Nephron (organoid): ENCODE data around the gene TEX48.
A peak's percentile ranks its signal among the peaks of the same experiment; 100 is the strongest.

Source experiments
- H3K27ac Mint-ChIP-seq, 3 experiments: 2 replicates each; pipeline ENCODE4 v1.8.0; 2020; ENCODE audit warnings: mixed read lengths in 3 of 3, mild to moderate bottlenecking in 2 of 3, moderate library complexity in 1 of 3
- H3K27me3 Mint-ChIP-seq: 2 replicates; pipeline ENCODE4 v1.8.0; 2021; ENCODE audit warnings: low read depth, mild to moderate bottlenecking, moderate library complexity, mixed read lengths
- H3K36me3 Mint-ChIP-seq: 2 replicates; pipeline ENCODE4 v1.8.0; 2020; ENCODE audit warnings: low read depth, mixed read lengths
- H3K4me1 Mint-ChIP-seq: 2 replicates; pipeline ENCODE4 v1.8.0; 2020; ENCODE audit warnings: mixed read lengths
- H3K4me3 Mint-ChIP-seq, 3 experiments: 2 replicates each; pipeline ENCODE4 v1.8.0; 2020; ENCODE audit warnings: mild to moderate bottlenecking in 3 of 3, mixed read lengths in 3 of 3, moderate library complexity in 2 of 3
- H3K9me3 Mint-ChIP-seq: 2 replicates; pipeline ENCODE4 v1.8.0; 2020; ENCODE audit warnings: mixed read lengths
- TF ChIP-seq, protein P1 (sequence below), 3 experiments: fragments of 200-600 bp; sonication (generic); IDR thresholded peaks; one replicate each; pipeline ENCODE4 v1.5.0; 2021; ENCODE audit warnings: antibody characterized with exemption in 3 of 3; ENCODE audit not compliant: unreplicated experiment in 3 of 3

Gene TEX48

DNA sequence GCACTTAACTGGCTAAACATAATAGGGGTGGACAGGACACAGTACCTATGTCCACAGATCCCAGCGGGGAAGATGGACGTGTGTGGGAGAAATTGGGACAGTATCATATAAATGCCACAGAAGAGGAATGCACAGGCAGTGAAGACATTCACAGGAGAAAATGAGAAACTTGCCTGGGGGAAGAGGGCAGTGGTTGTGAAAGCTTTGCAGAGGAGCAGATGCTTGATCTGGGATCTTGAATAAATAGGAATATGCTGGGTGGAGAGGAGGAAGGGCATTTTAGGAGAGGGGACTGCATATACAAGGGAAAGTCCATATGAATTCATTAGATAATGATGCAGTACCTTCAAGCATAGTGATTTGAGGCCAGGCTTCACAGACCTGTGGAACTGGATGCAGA is 57.3 kb downstream of the TEX48 start:
- TF ChIP-seq, protein P1, sequence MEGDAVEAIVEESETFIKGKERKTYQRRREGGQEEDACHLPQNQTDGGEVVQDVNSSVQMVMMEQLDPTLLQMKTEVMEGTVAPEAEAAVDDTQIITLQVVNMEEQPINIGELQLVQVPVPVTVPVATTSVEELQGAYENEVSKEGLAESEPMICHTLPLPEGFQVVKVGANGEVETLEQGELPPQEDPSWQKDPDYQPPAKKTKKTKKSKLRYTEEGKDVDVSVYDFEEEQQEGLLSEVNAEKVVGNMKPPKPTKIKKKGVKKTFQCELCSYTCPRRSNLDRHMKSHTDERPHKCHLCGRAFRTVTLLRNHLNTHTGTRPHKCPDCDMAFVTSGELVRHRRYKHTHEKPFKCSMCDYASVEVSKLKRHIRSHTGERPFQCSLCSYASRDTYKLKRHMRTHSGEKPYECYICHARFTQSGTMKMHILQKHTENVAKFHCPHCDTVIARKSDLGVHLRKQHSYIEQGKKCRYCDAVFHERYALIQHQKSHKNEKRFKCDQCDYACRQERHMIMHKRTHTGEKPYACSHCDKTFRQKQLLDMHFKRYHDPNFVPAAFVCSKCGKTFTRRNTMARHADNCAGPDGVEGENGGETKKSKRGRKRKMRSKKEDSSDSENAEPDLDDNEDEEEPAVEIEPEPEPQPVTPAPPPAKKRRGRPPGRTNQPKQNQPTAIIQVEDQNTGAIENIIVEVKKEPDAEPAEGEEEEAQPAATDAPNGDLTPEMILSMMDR (IDR thresholded peaks at IDR 0.05; ENCODE audit: unreplicated experiment in 3 of 3), result no peak
- Mint-ChIP-seq H3K4me1 (no peaks in the 10 kb centered on the region), H3K36me3 (peaks cover 37% of the 10 kb centered on the region), H3K9me3 (no peaks in the 10 kb centered on the region), H3K27ac (no peak overlapping the region), H3K27me3 (no peaks in the 10 kb centered on the region), H3K4me3 (no peak overlapping the region)

DNA sequence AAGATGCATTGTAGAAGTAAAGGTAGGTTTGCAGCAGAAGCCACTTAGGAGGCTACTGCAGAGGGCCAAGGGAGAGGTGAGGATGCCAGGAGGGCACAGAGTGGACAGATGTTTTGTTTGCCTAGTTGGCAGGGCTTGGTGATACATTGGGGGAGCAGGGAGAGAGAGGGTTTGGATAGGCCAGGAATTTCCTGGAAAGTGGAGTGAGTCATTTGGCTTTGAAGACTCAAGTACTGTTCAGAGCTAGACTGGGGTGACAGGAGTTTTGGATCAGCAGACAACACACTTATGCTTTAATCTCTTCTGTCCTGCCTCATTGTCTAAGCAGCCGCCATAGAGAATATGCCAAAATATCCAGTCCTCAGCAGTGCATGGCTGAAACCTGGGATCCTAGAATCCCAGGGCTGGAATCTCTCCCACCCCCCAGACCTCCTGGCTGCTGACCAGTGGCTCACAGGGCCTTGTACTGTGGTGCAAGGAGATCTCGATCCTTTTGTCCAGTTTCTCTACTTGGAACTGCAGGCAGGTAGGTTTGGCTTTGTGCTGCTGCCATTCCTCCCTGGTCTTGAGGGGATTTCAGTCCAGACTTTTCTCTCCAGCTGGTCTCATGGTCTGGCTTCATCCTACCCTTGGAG is 59.9 kb downstream of the TEX48 start:
- Mint-ChIP-seq H3K9me3 (no peaks in the 10 kb centered on the region), H3K4me1 (no peaks in the 10 kb centered on the region), H3K27ac (peak overlapping the region in 1 of 3 experiments; percentile 12), H3K4me3 (no peak overlapping the region), H3K27me3 (no peaks in the 10 kb centered on the region), H3K36me3 (peaks cover 35% of the 10 kb centered on the region)
- TF ChIP-seq, protein P1 (IDR thresholded peaks at IDR 0.05; ENCODE audit: unreplicated experiment in 3 of 3), result no peak

DNA sequence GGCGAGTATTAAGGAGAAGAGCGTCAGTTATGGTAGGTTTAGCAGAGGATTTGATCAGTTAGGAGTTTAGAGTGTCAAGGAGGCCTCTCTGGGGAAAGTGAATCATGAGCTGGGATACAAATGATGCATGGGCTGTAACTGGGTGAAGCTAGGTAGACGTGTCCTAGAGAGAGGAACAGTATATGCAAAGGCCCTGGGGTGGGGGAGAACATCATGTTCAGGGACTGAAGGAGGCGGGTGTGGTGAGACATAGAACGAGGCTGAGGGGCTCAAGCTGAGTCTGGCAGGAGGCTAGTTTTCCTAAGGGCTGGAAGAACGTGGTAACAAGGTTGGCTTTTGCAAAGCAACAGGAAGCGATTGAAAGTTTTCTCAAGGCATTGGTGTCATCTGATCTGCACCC is 60.4 kb downstream of the TEX48 start:
- H3K4me3 Mint-ChIP-seq, result no peak overlapping the region
- no peak overlapping the region for H3K27ac Mint-ChIP-seq
- TF ChIP-seq, protein P1 (IDR thresholded peaks at IDR 0.05; ENCODE audit: unreplicated experiment in 3 of 3), result no peak
- H3K4me1 Mint-ChIP-seq, result no peaks in the 10 kb centered on the region
- peaks cover 31% of the 10 kb centered on the region for H3K36me3 Mint-ChIP-seq
- no peaks in the 10 kb centered on the region for H3K27me3 Mint-ChIP-seq
- H3K9me3 Mint-ChIP-seq, result no peaks in the 10 kb centered on the region

DNA sequence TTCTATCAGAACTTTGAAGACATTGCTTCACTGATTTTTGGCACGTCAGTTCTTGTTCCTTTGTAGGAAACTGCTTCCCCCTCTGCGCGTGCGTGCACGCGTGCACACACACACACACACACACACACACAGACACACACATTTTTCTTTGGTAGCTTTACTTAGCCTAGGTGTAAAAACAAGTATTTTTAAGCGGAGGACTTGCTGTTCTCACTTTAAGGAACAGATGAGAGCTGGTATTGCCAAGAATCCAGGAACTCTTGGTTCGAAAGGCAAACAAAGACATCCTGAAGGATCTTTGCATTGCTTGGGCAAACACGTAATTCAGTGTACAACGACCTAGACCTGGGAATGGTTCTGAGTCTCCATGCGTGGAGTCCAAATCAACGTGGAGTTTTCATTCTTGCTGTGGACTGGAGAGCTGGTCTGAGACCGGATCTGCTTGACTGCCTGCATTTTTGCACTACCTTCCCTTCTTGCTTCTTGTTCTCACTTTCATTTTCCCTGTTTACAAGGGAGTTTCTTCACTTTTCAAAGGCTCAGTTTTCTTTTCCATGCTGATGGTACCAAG is 62.7 kb downstream of the TEX48 start:
- no peak overlapping the region for H3K4me3 Mint-ChIP-seq
- peaks cover 4% of the 10 kb centered on the region for H3K4me1 Mint-ChIP-seq
- H3K36me3 Mint-ChIP-seq, result peaks cover 28% of the 10 kb centered on the region
- no peaks in the 10 kb centered on the region for H3K27me3 Mint-ChIP-seq
- peak overlapping the region; percentile 65 to 93 (median 78) for H3K27ac Mint-ChIP-seq
- H3K9me3 Mint-ChIP-seq, result no peaks in the 10 kb centered on the region
- TF ChIP-seq, protein P1 (IDR thresholded peaks at IDR 0.05; ENCODE audit: unreplicated experiment in 3 of 3), result no peak

DNA sequence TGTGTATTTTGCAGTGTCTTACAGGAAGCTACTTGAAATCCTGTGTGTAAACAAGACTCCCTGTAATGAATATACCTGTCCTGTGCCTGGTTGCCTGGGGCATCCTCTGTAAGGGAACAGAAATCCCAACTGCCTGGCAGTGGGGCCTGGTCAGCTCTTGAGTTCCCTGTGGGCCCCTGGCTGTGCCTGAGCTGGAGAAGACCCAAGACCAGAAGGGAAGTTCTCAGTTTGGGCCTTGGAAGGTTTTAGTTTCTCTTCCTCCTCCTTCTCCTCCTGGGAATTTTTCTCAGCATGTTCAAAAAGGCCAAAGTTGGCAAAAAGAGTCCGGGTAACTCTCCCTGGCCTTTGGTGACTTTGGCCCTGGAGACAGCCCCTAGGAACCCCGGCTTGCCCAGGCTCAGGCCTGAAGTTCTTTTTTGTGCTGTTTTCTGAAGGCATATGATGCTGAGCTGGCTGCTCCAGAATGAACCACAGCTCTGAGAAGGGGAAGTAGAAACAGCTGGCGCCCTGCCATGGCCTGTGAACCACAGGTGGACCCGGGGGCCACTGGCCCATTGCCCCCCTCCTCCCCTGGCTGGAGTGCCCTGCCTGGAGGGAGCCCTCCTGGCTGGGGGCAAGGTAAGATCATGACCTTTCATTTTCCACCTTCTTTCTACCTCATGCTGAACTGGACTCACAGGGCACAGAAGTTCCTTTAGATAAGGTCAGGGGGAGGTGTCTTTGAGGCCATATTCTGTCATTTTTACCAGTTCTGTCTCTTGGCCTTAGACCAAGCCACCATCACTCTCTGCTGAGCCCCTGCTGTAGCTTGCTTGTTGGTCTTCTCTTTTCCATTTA is 65.1 kb downstream of the TEX48 start:
- Mint-ChIP-seq H3K27me3 (no peaks in the 10 kb centered on the region), H3K27ac (no peak overlapping the region), H3K9me3 (no peaks in the 10 kb centered on the region), H3K36me3 (peaks cover 19% of the 10 kb centered on the region), H3K4me1 (peaks cover 14% of the 10 kb centered on the region), H3K4me3 (no peak overlapping the region)
- TF ChIP-seq, protein P1 (IDR thresholded peaks at IDR 0.05; ENCODE audit: unreplicated experiment in 3 of 3), result no peak
